ENCODE results near the gene PRDM2. TPM values are rescaled to one million over a fixed set of nuclear protein-coding genes. Genes with fewer than 3 reads are reported as not detected.

PRDM2 gene
- total RNA-seq, 2 donors from 2014 or later, result 29.3 to 30.0 TPM

- no peak for TF ChIP-seq CTCF (IDR thresholded peaks at IDR 0.05)
- Histone ChIP-seq H3K36me3 (no peaks in the 10 kb centered on the region), H3K27me3 (no peaks in the 10 kb centered on the region), H3K4me1 (no peaks in the 10 kb centered on the region), H3K9me3 (no peaks in the 10 kb centered on the region), H3K4me3 (no peak overlapping the region), H3K9ac (ENCODE audit: low read depth in 2 of 2, low read length in 2 of 2) (no peak overlapping the region), H3K27ac (no peak overlapping the region)
- intact Hi-C loops (cut with DNase I), result no loop called here
- peak; percentile 10 for DNase-seq
Measured at GRCh38 chr1:13823936-13824335, 123.9 kb downstream of the PRDM2 start.

- Histone ChIP-seq H3K9me3 (no peaks in the 10 kb centered on the region), H3K4me3 (no peak overlapping the region), H3K27ac (no peak overlapping the region), H3K9ac (ENCODE audit: low read depth in 2 of 2, low read length in 2 of 2) (no peak overlapping the region), H3K4me1 (no peaks in the 10 kb centered on the region), H3K27me3 (no peaks in the 10 kb centered on the region), H3K36me3 (no peaks in the 10 kb centered on the region)
- peak; percentile 6 for DNase-seq
- TF ChIP-seq CTCF (IDR thresholded peaks at IDR 0.05), result no peak
- intact Hi-C loops (cut with DNase I), result no loop called here
Measured at GRCh38 chr1:13824626-13825025, 124.6 kb downstream of the PRDM2 start.

- H3K27ac ChIP-seq, result no peak overlapping the region
- TF ChIP-seq CTCF (IDR thresholded peaks at IDR 0.05), result no peak
- no peak overlapping the region for H3K4me3 ChIP-seq
- intact Hi-C loops (cut with DNase I), result no loop called here
- no peaks in the 10 kb centered on the region for H3K9me3 ChIP-seq
- no peak overlapping the region for H3K9ac ChIP-seq (ENCODE audit: low read depth in 2 of 2, low read length in 2 of 2)
- no peaks in the 10 kb centered on the region for H3K27me3 ChIP-seq
- no peaks in the 10 kb centered on the region for H3K36me3 ChIP-seq
- no peaks in the 10 kb centered on the region for H3K4me1 ChIP-seq
- peak; percentile 4 for DNase-seq
Measured at GRCh38 chr1:13825033-13825432, 125.0 kb downstream of the PRDM2 start.

- Histone ChIP-seq H3K27ac (no peak overlapping the region), H3K4me3 (no peak overlapping the region), H3K36me3 (no peaks in the 10 kb centered on the region), H3K9me3 (no peaks in the 10 kb centered on the region), H3K4me1 (peaks cover 2% of the 10 kb centered on the region), H3K27me3 (no peaks in the 10 kb centered on the region), H3K9ac (ENCODE audit: low read depth in 2 of 2, low read length in 2 of 2) (no peak overlapping the region)
- peak; percentile 13 for DNase-seq
- no peak for TF ChIP-seq CTCF (IDR thresholded peaks at IDR 0.05)
- intact Hi-C loops (cut with DNase I), result no loop called here
Measured at GRCh38 chr1:13826009-13826408, 126.0 kb downstream of the PRDM2 start.

GRCh38 chr1:13826591-13826990, 126.6 kb downstream of the PRDM2 start:
- no peaks in the 10 kb centered on the region for H3K27me3 ChIP-seq
- no peaks in the 10 kb centered on the region for H3K36me3 ChIP-seq
- intact Hi-C loops (cut with DNase I), result no loop called here
- no peak for TF ChIP-seq CTCF (IDR thresholded peaks at IDR 0.05)
- H3K27ac ChIP-seq, result no peak overlapping the region
- peaks cover 4% of the 10 kb centered on the region for H3K4me1 ChIP-seq
- no peak overlapping the region for H3K4me3 ChIP-seq
- no peaks in the 10 kb centered on the region for H3K9me3 ChIP-seq
- peak; percentile 29 for DNase-seq
- H3K9ac ChIP-seq (ENCODE audit: low read depth in 2 of 2, low read length in 2 of 2), result no peak overlapping the region

Data from colonic mucosa (tissue), 4 donors.